Activated CD8-positive, alpha-beta memory T cell treated with anti-CD3 and anti-CD28 coated beads, Interleukin-2, amount 10 ng/mL, durations not matched to agents 7 days and 5 days (primary cell): Measurements from ENCODE around the gene CCZ1. TPM values are rescaled to one million over a fixed set of nuclear protein-coding genes. Genes with fewer than 3 reads are reported as not detected.
"Not testable (repeated sequence)": the region's sequence is repeated elsewhere in the genome, so short reads cannot be mapped to it uniquely, and the experiment has no call there.

Experiments
- ATAC-seq: fragments of 150-1000 bp; cut with Tn5 transposase; one replicate; pipeline ENCODE4 v1.10.0; 2021; ENCODE audit warnings: moderate library complexity
- CTCF ChIA-PET: fragments of 350-600 bp; sonication (Branson Sonifier 250); formaldehyde crosslinking; loops from one replicate; lab custom pipeline; 2021; ENCODE audit warnings: antibody characterized with exemption; lab: Charles Lee
- DNase-seq: peaks from one replicate; pipeline ENCODE4 v3.0.0-alpha.2; 2020
- H3K27ac Mint-ChIP-seq: one replicate; pipeline ENCODE4 v1.8.0; 2021; ENCODE audit warnings: mild to moderate bottlenecking, mixed read lengths
- H3K27me3 Mint-ChIP-seq: one replicate; pipeline ENCODE4 v1.8.0; 2021; ENCODE audit warnings: mixed read lengths
- H3K36me3 Mint-ChIP-seq: one replicate; pipeline ENCODE4 v1.8.0; 2021; ENCODE audit warnings: mild to moderate bottlenecking, mixed read lengths
- H3K4me1 Mint-ChIP-seq: one replicate; pipeline ENCODE4 v1.8.0; 2021; ENCODE audit warnings: mixed read lengths
- H3K4me3 Mint-ChIP-seq: one replicate; pipeline ENCODE4 v1.8.0; 2021; ENCODE audit warnings: mild to moderate bottlenecking, moderate library complexity, mixed read lengths
- H3K9me3 Mint-ChIP-seq: one replicate; pipeline ENCODE4 v1.8.0; 2022; ENCODE audit warnings: low read depth, mixed read lengths
- total RNA-seq, 2 experiments: library from RNA; stranded (reverse); gene quantifications; one replicate each; pipeline ENCODE4 v1.2.3, GENCODE V29; 2021

The CCZ1 gene
- total RNA-seq, result 10 to 100 TPM; 74.5 to 93.0 TPM

DNA sequence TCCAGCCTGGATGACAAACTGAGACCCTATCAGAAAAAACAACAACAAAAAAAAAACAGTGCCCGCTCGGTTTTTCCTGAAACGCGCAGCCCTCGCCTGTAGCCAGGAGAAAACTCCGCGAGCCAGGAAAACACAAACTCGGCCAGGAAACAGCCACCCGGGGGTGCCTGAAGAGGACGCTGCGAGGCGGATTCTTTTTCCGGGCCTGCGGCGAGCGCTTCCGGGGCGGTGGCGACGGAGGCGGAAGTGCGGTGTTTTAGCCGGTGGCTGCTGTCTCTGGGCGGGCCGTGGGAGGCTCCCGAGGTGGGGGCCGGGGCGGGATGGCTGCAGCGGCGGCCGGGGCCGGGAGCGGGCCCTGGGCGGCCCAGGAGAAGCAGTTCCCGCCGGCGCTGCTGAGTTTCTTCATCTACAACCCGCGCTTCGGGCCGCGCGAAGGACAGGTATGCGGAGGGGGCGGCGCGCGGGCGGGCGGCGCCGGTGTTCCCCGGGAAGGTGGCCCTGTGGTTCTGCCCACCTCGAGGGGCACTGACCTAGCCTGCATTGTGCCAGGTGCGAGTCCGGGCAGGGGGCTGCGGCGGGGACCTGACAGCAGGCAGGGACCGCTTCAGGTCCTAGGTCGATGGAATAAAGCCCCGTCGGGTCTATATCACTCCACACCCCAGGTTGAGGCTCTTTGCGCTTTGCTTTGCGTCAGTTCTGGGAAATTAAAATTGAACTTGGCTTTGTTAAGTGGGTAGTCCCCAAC, at the start of gene CCZ1:
Gene CCZ1 (plus strand): TSS at position 254 of the 745 bp plus-strand sequence. CDS start 67 bp downstream, at position 321.
- H3K9me3 Mint-ChIP-seq, H3K27me3 Mint-ChIP-seq, CTCF ChIA-PET, H3K4me1 Mint-ChIP-seq, H3K36me3 Mint-ChIP-seq: not testable (repeated sequence)
- DNase-seq (peak; percentile 82), ATAC-seq (peak; percentile 93)
- H3K4me3 Mint-ChIP-seq, result peak within 1 kb of the TSS; percentile 80
- H3K27ac Mint-ChIP-seq, result peak within 1 kb of the TSS; percentile 87

DNA sequence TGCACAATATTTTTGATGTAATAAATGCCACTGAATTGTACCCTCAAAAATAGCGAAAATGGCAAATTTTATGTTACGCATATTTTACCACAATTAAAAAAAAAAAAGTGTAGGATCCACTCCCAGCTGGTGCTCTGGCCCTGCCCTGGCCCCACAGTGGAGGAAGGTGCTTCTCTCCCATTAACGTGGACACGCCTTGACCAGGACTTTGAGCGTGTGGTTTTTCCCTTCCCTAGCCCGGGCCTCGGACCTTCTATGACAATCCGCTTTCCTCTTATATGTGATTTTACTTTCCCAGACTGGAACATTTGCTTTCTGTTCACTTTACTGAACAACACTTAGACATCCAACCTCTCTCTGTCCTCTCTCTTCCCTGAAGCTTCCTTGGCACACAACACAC, 47.6 kb upstream of the CCZ1 start:
- H3K36me3 Mint-ChIP-seq, result no peaks in the 10 kb centered on the region
- ATAC-seq, result no peak
- CTCF ChIA-PET, result no interaction called here

DNA sequence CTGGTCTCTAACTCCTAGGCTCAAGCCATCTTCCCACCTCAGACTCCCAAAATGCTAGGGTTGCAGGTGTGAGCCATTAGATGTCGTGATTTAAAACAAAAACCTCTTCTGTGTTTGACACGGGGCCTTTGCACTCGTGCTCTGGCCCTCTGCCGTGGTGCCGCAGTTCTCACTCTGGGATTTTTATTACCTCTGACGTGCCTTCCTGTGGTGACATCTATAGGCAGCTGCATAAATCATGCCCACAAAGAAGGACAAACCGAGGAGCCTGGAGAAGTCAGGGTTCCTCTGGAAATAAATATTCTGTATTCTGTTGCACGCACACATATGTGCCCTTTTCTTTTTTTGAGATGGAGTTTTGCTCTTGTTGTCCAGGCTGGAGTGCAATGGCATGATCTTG, 43.8 kb upstream of the CCZ1 start:
- ATAC-seq, result no peak
- Mint-ChIP-seq H3K9me3 (no peaks in the 10 kb centered on the region), H3K27ac (no peak overlapping the region), H3K36me3 (no peaks in the 10 kb centered on the region), H3K4me1 (peaks cover 21% of the 10 kb centered on the region), H3K27me3 (no peaks in the 10 kb centered on the region), H3K4me3 (no peak overlapping the region)
- CTCF ChIA-PET, result no interaction called here
- no peak for DNase-seq

More for the DNA sequence above, 47.6 kb upstream of the CCZ1 start:
- H3K4me3 Mint-ChIP-seq, result no peak overlapping the region
- no peaks in the 10 kb centered on the region for H3K4me1 Mint-ChIP-seq
- no peak for DNase-seq
- H3K9me3 Mint-ChIP-seq, result no peaks in the 10 kb centered on the region
- no peak overlapping the region for H3K27ac Mint-ChIP-seq
- no peaks in the 10 kb centered on the region for H3K27me3 Mint-ChIP-seq

DNA sequence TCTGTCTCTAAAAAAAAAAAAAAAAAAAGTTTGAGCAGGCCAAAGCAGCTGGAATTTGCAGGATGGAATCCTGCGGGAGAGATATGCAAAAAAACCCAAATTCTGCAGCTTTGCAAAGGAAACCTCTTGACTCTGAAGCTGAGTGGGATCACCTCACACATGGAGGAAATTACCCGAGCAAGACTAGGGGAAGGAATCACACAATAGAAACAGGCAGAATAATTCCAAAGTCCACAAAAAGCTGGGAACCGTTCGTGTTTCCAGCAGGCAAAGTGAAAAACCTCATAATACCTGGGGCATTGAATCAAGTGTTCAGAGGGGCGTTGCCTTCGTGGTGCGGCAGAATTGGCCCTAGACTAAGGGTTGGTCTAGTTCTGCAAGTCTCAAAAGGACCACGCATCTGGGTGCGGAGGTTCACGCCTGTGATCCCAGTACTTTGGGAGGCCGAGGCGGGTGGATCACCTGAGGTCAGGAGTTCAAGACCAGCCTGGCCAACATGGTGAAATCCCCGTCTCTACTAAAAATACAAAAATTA, 41.4 kb upstream of the CCZ1 start:
- H3K36me3 Mint-ChIP-seq, H3K9me3 Mint-ChIP-seq, H3K27ac Mint-ChIP-seq, ATAC-seq, DNase-seq, H3K4me3 Mint-ChIP-seq, H3K27me3 Mint-ChIP-seq: not testable (repeated sequence)
- H3K4me1 Mint-ChIP-seq, result peaks cover 21% of the 10 kb centered on the region
- CTCF ChIA-PET, result interaction anchor here (0.6 to 2.0 kb wide), 14 partner anchors 15 to 578 kb away, joined by 3 to 15 read pairs (median 3); no protein-coding TSS in a partner anchor

DNA sequence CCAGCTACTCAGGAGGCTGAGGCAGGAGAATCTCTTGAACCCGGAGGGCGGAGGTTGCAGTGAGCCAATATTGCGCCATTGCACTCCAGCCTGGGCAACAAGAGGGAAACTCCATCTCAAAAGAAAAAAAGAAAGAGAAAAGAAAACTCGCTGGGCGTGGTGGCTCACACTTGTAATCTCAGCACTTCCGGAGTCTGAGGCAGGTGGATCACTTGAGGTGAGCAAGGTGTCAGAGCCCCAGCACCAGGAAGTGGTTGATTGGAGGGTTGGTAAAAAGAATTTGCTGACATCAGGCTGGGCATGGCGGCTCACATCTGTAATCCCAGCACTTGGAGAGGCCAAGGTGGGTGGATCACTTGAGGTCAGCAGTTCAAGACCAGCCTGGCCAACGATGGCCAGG, 40.0 kb upstream of the CCZ1 start:
- not testable (repeated sequence) for H3K9me3 Mint-ChIP-seq, H3K27me3 Mint-ChIP-seq, H3K4me3 Mint-ChIP-seq, H3K36me3 Mint-ChIP-seq
- peak; percentile 62 for DNase-seq
- peak; percentile 46 for ATAC-seq
- CTCF ChIA-PET, result interaction anchor here (1.1 kb wide), 1 partner anchor 77 kb away, joined by 3 read pairs; the partner anchor contains the start of gene RNF216
- peak overlapping the region; percentile 47 for H3K27ac Mint-ChIP-seq
- H3K4me1 Mint-ChIP-seq, result peaks cover 21% of the 10 kb centered on the region

DNA sequence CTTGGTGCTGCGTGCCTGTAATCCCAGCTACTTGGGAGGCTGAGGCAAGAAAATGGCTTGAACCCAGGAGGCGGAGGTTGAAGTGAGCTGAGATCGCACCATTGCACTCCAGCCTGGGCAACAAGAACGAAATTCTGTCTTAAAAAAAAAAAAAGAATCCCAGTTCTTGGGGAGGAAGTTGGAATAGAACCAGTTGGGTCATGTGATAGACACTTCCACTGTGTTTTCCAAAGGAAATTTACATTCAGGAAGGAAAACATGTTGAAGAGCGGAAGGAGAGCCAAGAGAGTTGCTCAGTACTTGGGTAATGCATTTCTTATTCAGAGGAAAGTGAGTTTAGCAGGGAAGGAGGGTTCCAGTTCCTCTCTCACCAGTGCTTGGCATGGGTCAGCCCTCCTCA, 37.3 kb upstream of the CCZ1 start:
- H3K4me3 Mint-ChIP-seq, ATAC-seq, H3K36me3 Mint-ChIP-seq, CTCF ChIA-PET, DNase-seq, H3K27ac Mint-ChIP-seq, H3K9me3 Mint-ChIP-seq: not testable (repeated sequence)
- H3K27me3 Mint-ChIP-seq, result peaks cover 12% of the 10 kb centered on the region
- peaks cover 23% of the 10 kb centered on the region for H3K4me1 Mint-ChIP-seq

DNA sequence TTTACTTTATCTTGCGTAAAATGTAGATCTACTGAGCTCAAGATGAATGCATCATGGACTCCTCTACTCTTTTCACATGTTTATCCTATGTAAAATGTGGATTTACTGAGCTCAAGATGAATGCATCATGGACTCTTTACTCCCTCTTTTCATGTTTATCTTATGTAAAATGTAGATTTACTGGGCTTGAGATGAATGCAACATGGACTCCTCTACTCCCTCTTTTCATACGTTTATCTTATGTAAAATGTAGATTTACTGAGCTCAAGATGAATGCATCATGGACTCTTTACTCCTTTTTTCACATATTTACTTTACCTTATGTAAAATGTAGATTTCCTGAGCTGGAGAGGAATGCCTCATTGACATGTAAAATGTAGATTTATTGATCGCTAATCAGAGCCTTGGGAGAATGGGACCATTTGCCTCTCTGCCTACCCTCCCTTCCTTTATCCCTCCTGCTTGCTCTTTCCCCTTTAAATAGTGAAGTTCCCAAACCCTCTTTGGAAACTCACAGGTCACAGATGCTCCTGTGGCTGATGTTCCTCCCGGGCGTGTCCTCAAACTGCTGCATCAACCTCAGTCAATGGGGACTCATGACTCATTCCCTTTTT, 35.7 kb upstream of the CCZ1 start:
- peaks cover 17% of the 10 kb centered on the region for H3K4me1 Mint-ChIP-seq
- CTCF ChIA-PET, result interaction anchor here (0.5 kb wide), 1 partner anchor 145 kb away, joined by 3 read pairs; no protein-coding TSS in a partner anchor

DNA sequence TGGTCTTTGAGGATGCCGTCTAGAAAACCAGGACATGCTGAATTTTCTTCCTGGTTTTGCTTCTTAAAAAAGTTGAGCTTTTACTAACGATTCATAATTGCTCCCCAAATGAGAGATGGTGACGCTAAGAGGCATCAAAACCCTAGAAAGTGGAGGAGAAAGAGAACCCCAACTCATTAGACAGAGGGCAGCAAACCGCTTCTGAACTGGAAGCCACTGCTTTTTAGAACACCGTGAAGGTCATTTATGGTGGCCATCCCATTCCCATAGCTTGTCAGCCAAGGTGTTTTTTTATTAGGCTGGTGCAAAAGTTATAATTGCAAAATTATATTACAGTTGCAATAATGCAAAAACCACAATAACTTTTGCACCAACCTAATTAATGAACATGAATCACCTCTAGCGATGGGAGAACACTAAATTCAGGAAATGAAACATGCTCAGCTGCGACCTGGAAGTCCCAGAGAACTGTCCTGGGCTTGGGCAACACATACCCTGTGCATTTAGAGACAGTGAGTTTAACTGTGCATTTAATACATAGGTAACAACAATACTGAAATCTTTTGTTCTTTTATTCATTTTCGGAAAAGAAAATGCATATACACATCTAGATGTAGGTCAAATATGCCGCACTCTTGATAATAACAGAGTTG, 33.1 kb upstream of the CCZ1 start:
- H3K9me3 Mint-ChIP-seq, H3K36me3 Mint-ChIP-seq, ATAC-seq, H3K4me1 Mint-ChIP-seq, H3K4me3 Mint-ChIP-seq, H3K27ac Mint-ChIP-seq, CTCF ChIA-PET, DNase-seq: not testable (repeated sequence)
- peaks cover 12% of the 10 kb centered on the region for H3K27me3 Mint-ChIP-seq

More for the DNA sequence above, 35.7 kb upstream of the CCZ1 start:
- peaks cover 12% of the 10 kb centered on the region for H3K27me3 Mint-ChIP-seq
- H3K27ac Mint-ChIP-seq, H3K4me3 Mint-ChIP-seq, H3K36me3 Mint-ChIP-seq, ATAC-seq, H3K9me3 Mint-ChIP-seq, DNase-seq: not testable (repeated sequence)

DNA sequence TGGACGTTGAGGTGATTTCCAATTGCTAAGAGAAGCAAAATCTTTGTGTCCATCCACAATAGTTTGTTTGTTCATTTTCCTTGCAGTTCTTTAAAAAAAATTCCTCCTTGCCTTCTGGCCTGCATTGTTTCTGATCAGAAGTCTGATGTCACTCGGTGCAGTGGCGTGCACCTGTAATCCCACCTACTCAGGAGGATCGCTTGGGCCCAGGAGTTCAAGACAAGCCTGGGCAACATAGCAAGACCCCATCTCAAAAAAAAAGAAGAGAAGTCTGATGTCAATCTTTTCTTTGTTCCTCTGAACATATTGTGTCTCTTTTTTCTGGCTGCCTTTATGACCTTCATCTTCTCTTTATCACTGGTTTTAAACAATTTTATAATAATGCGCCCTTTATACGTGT, 31.5 kb upstream of the CCZ1 start:
- ATAC-seq (no peak), DNase-seq (no peak)
- no peak overlapping the region for H3K4me3 Mint-ChIP-seq
- H3K27ac Mint-ChIP-seq, result no peak overlapping the region
- H3K36me3 Mint-ChIP-seq, result no peaks in the 10 kb centered on the region
- H3K4me1 Mint-ChIP-seq, result peaks cover 2% of the 10 kb centered on the region
- peaks cover 12% of the 10 kb centered on the region for H3K27me3 Mint-ChIP-seq
- H3K9me3 Mint-ChIP-seq, result no peaks in the 10 kb centered on the region
- CTCF ChIA-PET, result no interaction called here

DNA sequence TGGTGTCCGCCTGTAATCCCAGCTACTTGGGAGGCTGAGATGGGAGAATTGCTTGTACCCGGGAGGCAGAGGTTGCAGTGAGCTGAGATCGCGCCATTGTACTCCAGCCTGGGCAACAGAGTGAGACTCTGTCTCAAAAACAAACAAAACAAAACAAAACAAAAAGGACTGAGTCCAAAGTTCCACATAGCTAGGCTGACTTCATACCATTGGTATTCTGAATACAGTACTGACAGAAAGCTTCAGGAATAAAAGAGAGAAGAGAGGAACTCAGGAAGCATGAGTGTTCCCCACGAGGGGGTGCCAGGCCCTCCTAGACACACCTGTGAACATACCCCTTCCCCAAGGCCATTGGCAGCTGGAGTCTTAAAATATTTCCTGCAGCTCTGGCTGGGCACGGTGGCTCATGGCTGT, 29.6 kb upstream of the CCZ1 start:
- CTCF ChIA-PET, result not testable (repeated sequence)

DNA sequence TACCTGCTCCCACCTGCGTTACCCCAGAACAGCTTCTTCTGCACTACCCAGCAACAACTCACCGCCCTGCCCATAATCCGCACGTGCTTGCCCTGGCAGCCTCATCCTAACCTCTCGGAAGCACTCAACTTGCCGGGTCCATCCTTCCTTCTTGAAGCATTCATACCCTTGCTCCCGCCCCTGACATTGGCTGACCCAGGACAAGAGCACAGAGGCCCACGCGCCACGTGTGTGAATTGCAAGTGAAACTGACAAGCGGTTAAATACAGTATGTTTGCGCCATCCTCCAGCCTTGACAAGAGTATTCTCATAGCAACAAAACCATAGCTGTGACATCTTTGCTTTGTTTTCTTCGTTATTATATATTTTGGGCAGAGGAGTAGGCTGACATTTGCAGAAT, 28.8 kb upstream of the CCZ1 start:
- H3K27me3 Mint-ChIP-seq, result peaks cover 8% of the 10 kb centered on the region
- peaks cover 2% of the 10 kb centered on the region for H3K4me1 Mint-ChIP-seq
- no peak for DNase-seq
- H3K4me3 Mint-ChIP-seq, result no peak overlapping the region
- ATAC-seq, result no peak
- H3K36me3 Mint-ChIP-seq, result no peaks in the 10 kb centered on the region
- no peak overlapping the region for H3K27ac Mint-ChIP-seq
- CTCF ChIA-PET, result no interaction called here
- H3K9me3 Mint-ChIP-seq, result no peaks in the 10 kb centered on the region

More for the DNA sequence above, 29.6 kb upstream of the CCZ1 start:
- not testable (repeated sequence) for DNase-seq, H3K4me1 Mint-ChIP-seq, H3K36me3 Mint-ChIP-seq, ATAC-seq, H3K27me3 Mint-ChIP-seq, H3K4me3 Mint-ChIP-seq, H3K9me3 Mint-ChIP-seq, H3K27ac Mint-ChIP-seq

DNA sequence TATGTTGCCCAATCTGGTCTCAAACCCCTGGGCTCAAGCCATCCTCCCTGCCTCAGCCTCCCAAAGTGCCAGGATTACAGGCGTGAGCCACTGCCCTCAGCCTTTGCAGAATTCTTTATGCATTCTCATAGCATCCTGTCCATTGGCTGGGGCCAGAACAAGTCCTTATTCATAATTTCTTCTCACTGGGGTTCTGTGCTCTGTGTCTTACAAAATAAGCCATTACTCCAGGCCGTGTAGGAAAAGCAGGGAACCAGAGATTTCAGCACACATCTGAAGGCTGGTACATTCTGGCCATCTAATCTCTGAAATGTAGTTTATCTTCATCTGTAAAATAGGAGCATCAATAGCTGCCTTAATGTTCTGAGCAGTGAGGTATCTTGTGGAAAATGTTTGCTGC, 28.2 kb upstream of the CCZ1 start:
- CTCF ChIA-PET, result no interaction called here
- Mint-ChIP-seq H3K27me3 (peaks cover 3% of the 10 kb centered on the region), H3K4me1 (no peaks in the 10 kb centered on the region), H3K4me3 (no peak overlapping the region), H3K27ac (no peak overlapping the region), H3K36me3 (no peaks in the 10 kb centered on the region), H3K9me3 (no peaks in the 10 kb centered on the region)
- ATAC-seq (no peak), DNase-seq (no peak)

DNA sequence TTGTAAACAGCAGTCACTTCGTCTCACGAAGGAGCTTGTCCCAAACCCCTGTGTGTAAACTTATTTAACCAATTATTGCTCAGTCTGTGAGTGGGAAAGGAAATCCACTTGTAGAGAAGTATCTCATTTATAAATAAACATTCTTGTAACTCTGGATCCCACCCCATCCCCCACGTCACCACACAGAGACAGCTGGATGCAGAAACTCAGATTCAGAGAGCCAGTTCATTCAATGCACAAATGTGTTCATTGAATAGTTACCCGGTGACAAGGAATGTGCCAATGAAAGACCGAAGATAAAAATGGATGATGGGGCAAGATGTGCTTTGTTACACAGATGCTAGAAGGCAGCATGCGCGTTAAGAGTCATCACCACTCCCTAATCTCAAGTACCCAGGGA, 26.2 kb upstream of the CCZ1 start:
- Mint-ChIP-seq H3K4me1 (no peaks in the 10 kb centered on the region), H3K36me3 (no peaks in the 10 kb centered on the region), H3K9me3 (no peaks in the 10 kb centered on the region), H3K4me3 (no peak overlapping the region), H3K27me3 (no peaks in the 10 kb centered on the region), H3K27ac (no peak overlapping the region)
- ATAC-seq, result no peak
- DNase-seq, result no peak
- CTCF ChIA-PET, result no interaction called here
